Measurements from ENCODE around the gene MMP20. TPM values are rescaled to one million over a fixed set of nuclear protein-coding genes. Genes with fewer than 3 reads are reported as not detected.

MMP20 gene
- total RNA-seq, 2 donors from 2014 or later = not detected

DNA sequence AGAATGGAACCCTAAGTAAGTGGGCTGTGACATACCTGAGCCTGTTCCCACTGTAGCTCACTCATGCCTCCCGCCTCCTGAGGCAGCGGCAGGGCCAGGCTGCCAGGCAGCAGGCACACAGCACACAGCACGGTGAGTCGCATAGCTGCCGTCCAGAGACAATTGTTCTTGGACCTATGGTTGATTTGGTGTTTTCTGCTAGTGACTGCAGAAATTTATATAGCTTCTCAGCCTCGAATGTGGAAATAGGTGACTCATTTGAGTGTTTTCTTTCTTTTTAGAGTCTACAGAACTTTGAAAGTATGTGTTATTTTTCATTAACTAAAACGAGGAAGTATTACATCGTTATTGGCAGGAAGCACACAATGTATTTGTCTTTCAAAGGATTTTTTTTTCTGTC is 94.6 kb downstream of the MMP20 start, which contains the start of gene MMP7:
Gene MMP7, minus strand, starts transcription at position 190 of the 400 bp plus-strand sequence. Its CDS starts 47 bp downstream, at position 143.
- peaks cover 8% of the 10 kb centered on the region for H3K4me1 ChIP-seq (ENCODE audit: control insufficient read depth, insufficient read depth, low read length)
- no peak for DNase-seq
- TF ChIP-seq, protein P1, sequence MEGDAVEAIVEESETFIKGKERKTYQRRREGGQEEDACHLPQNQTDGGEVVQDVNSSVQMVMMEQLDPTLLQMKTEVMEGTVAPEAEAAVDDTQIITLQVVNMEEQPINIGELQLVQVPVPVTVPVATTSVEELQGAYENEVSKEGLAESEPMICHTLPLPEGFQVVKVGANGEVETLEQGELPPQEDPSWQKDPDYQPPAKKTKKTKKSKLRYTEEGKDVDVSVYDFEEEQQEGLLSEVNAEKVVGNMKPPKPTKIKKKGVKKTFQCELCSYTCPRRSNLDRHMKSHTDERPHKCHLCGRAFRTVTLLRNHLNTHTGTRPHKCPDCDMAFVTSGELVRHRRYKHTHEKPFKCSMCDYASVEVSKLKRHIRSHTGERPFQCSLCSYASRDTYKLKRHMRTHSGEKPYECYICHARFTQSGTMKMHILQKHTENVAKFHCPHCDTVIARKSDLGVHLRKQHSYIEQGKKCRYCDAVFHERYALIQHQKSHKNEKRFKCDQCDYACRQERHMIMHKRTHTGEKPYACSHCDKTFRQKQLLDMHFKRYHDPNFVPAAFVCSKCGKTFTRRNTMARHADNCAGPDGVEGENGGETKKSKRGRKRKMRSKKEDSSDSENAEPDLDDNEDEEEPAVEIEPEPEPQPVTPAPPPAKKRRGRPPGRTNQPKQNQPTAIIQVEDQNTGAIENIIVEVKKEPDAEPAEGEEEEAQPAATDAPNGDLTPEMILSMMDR (conservative IDR thresholded peaks at IDR 0.05) = no peak
- H3K27me3 ChIP-seq (ENCODE audit: control insufficient read depth, insufficient read depth, low read length, poor library complexity, severe bottlenecking) = no peaks in the 10 kb centered on the region
- Mint-ChIP-seq H3K27ac (no peak within 1 kb of the TSS), H3K4me1 (peaks cover 3% of the 10 kb centered on the region), H3K9me3 (no peaks in the 10 kb centered on the region), H3K27me3 (ENCODE audit: insufficient read depth) (no peaks in the 10 kb centered on the region), H3K4me3 (no peak within 1 kb of the TSS), H3K36me3 (ENCODE audit: low read depth) (no peaks in the 10 kb centered on the region)
- H3K9me3 ChIP-seq (ENCODE audit: control insufficient read depth, low read length) = no peaks in the 10 kb centered on the region
- WGBS, 2 experiments (ENCODE audit: insufficient coverage in 1 of 2, insufficient read length in 1 of 2) = 86 to 87% methylated on average over 3 to 8 of the region's 8 CpGs
- H3K4me3 ChIP-seq (ENCODE audit: low read length) = no peak within 1 kb of the TSS
- H3K9ac ChIP-seq (ENCODE audit: extremely low read depth, low read length, poor library complexity, severe bottlenecking) = no peak within 1 kb of the TSS
- no peak within 1 kb of the TSS for H3K27ac ChIP-seq (ENCODE audit: low read depth, low read length)
- no peaks in the 10 kb centered on the region for H3K36me3 ChIP-seq (ENCODE audit: control insufficient read depth, insufficient read depth, low read length)

DNA sequence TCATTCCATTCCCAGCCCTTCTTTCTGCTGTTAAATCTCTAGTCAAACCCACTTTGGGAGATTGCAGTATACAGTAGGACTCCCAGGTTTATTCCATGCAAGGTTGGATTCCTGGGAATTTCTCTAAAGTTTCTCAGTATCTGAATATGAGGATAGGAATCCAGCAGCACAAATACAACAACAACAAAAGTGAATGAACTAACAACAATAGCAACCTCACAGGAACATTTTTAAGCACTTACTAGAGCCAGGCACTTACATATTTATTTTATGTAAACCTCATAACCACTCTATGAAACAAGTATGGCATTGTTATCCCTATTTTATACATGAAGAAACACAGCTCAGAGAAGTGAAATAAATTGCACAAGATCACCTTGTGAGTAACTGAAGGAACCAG is 96.5 kb downstream of the MMP20 start:
- TF ChIP-seq, protein P1 (conservative IDR thresholded peaks at IDR 0.05) = no peak
- Mint-ChIP-seq H3K36me3 (ENCODE audit: low read depth) (no peaks in the 10 kb centered on the region), H3K9me3 (no peaks in the 10 kb centered on the region), H3K4me3 (no peak overlapping the region), H3K4me1 (peaks cover 8% of the 10 kb centered on the region), H3K27me3 (ENCODE audit: insufficient read depth) (no peaks in the 10 kb centered on the region), H3K27ac (no peak overlapping the region)
- Histone ChIP-seq H3K36me3 (ENCODE audit: control insufficient read depth, insufficient read depth, low read length) (no peaks in the 10 kb centered on the region), H3K27ac (ENCODE audit: low read depth, low read length) (no peak overlapping the region), H3K9ac (ENCODE audit: extremely low read depth, low read length, poor library complexity, severe bottlenecking) (no peak overlapping the region), H3K4me1 (ENCODE audit: control insufficient read depth, insufficient read depth, low read length) (peaks cover 8% of the 10 kb centered on the region), H3K9me3 (ENCODE audit: control insufficient read depth, low read length) (no peaks in the 10 kb centered on the region), H3K27me3 (ENCODE audit: control insufficient read depth, insufficient read depth, low read length, poor library complexity, severe bottlenecking) (no peaks in the 10 kb centered on the region), H3K4me3 (ENCODE audit: low read length) (no peak overlapping the region)
- no peak for DNase-seq

DNA sequence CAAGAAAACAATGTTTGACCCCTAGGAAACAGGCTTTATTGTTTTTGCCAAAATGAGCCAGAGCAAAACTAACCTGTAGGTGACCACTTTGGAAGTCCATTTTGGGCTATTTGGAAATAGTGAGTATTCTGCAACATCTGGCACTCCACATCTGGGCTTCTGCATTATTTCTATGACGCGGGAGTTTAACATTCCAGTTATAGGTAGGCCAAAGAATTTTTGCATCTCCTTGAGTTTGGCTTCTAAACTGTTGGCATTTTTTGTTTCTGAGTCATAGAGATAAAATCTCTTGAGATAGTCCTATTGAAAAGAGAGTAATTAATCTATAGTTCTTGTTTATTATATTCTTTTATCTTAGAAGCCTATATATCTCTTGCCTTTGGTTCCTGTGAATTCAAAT is 97.4 kb downstream of the MMP20 start:
- Histone ChIP-seq H3K4me3 (ENCODE audit: low read length) (no peak overlapping the region), H3K36me3 (ENCODE audit: control insufficient read depth, insufficient read depth, low read length) (no peaks in the 10 kb centered on the region), H3K9ac (ENCODE audit: extremely low read depth, low read length, poor library complexity, severe bottlenecking) (no peak overlapping the region), H3K27ac (ENCODE audit: low read depth, low read length) (no peak overlapping the region), H3K9me3 (ENCODE audit: control insufficient read depth, low read length) (no peaks in the 10 kb centered on the region), H3K27me3 (ENCODE audit: control insufficient read depth, insufficient read depth, low read length, poor library complexity, severe bottlenecking) (no peaks in the 10 kb centered on the region), H3K4me1 (ENCODE audit: control insufficient read depth, insufficient read depth, low read length) (peaks cover 8% of the 10 kb centered on the region)
- H3K4me1 Mint-ChIP-seq = peaks cover 8% of the 10 kb centered on the region
- H3K4me3 Mint-ChIP-seq = no peak overlapping the region
- H3K9me3 Mint-ChIP-seq = no peaks in the 10 kb centered on the region
- no peaks in the 10 kb centered on the region for H3K27me3 Mint-ChIP-seq (ENCODE audit: insufficient read depth)
- 95 to 100% methylated on average over 2 of the region's 2 CpGs for WGBS, 2 experiments (ENCODE audit: insufficient coverage in 1 of 2, insufficient read length in 1 of 2)
- no peak for DNase-seq
- H3K27ac Mint-ChIP-seq = no peak overlapping the region
- TF ChIP-seq, protein P1 (conservative IDR thresholded peaks at IDR 0.05) = no peak
- H3K36me3 Mint-ChIP-seq (ENCODE audit: low read depth) = no peaks in the 10 kb centered on the region

All from endodermal cell (in vitro differentiated cells).